HT-29 (cell line): ENCODE results near the gene KRTAP10-5. TPM values are rescaled to one million over a fixed set of nuclear protein-coding genes. Genes with fewer than 3 reads are reported as not detected.
"Not testable (repeated sequence)": the region's sequence is repeated elsewhere in the genome, so short reads cannot be mapped to it uniquely, and the experiment has no call there.

Source experiments
- DNase-seq: peaks from one replicate; pipeline ENCODE4 v3.0.0-alpha.2; 2015; ENCODE audit warnings: low spot score
- total RNA-seq: library from RNA; depleted of rRNA; stranded (reverse); fragments of >200 nt; shearing (Covaris generic); gene quantifications from 2 replicates; pipeline ENCODE4 v1.2.3, GENCODE V29; 2014

The KRTAP10-5 gene
- total RNA-seq, 1 experiment from 2014 or later = not detected

GRCh38 chr21:44590897-44591800, 10.7 kb upstream of the KRTAP10-5 start:
- not testable (repeated sequence) for DNase-seq

GRCh38 chr21:44590311-44590721, 9.9 kb upstream of the KRTAP10-5 start:
- DNase-seq = no peak

- DNase-seq = no peak
These were observed 9.3 kb upstream of the KRTAP10-5 start for GRCh38 chr21:44589586-44590305.

GRCh38 chr21:44589094-44589493, 8.7 kb upstream of the KRTAP10-5 start:
- no peak for DNase-seq

GRCh38 chr21:44585892-44586291, 5.5 kb upstream of the KRTAP10-5 start:
- DNase-seq = no peak

- no peak for DNase-seq
These were observed 3.4 kb upstream of the KRTAP10-5 start for GRCh38 chr21:44583800-44584147.

DNA sequence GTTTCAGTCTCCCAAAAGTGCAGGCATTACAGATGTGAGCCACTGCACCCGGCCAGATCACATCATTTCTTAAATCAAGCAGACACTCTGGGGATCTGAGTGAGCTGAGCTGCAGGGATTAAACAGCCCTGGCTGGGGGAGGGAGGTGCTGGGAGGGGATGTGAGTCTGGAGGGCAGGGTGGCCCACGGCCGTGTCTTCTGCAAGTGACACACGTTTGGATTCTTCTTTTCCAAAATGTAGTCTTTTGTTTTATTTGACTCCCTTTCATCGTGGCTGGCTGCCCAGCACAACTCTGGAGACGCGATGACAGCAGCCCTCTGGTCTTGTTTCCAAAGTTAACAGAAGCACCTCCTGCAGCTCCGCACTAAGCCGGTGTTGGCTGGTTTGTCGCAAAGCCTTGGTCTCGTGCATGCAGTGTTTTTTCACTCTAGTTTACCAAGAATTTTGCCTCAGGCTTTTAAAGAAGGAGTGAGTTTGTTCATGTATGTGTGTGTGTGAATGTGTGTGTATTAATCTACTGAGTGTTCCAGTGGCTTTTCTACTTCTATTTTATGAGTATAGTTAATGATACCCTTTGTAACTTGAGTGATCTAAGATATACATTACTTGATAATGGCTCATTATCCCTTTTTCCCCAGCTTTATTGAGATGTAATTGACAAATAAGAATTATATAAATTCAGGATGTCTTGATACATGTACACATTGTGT, 2.8 kb upstream of the KRTAP10-5 start:
- DNase-seq = no peak

DNA sequence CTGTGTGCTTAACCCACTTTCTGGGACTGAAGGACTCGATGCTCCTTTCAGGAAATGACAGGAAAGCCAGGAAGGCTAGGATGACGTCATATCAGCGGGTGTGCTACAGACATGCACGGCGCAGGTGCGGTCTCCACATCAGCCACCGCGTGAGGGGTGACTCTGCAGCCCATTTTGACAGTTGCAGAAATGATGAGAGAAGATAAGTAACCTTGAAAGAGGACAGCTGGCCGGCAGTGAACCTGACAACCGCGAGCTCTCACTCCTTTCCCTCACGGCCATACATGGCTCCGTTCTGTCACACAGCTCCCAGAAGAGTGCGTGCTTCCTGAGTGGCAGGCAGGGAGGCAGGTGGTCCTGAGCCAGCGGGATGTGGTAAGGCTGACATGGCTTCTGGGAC, 1.7 kb upstream of the KRTAP10-5 start:
- DNase-seq = no peak

- DNase-seq = no peak
These were observed 754 bp upstream of the KRTAP10-5 start for GRCh38 chr21:44581158-44581557.

GRCh38 chr21:44579833-44580144, 615 bp downstream of the KRTAP10-5 start:
- DNase-seq = no peak

GRCh38 chr21:44579056-44579832, 1.2 kb downstream of the KRTAP10-5 start:
- DNase-seq = no peak

- DNase-seq = no peak
These were observed 1.9 kb downstream of the KRTAP10-5 start for GRCh38 chr21:44578371-44579055.

GRCh38 chr21:44576025-44576420, 4.4 kb downstream of the KRTAP10-5 start:
- no peak for DNase-seq

DNA sequence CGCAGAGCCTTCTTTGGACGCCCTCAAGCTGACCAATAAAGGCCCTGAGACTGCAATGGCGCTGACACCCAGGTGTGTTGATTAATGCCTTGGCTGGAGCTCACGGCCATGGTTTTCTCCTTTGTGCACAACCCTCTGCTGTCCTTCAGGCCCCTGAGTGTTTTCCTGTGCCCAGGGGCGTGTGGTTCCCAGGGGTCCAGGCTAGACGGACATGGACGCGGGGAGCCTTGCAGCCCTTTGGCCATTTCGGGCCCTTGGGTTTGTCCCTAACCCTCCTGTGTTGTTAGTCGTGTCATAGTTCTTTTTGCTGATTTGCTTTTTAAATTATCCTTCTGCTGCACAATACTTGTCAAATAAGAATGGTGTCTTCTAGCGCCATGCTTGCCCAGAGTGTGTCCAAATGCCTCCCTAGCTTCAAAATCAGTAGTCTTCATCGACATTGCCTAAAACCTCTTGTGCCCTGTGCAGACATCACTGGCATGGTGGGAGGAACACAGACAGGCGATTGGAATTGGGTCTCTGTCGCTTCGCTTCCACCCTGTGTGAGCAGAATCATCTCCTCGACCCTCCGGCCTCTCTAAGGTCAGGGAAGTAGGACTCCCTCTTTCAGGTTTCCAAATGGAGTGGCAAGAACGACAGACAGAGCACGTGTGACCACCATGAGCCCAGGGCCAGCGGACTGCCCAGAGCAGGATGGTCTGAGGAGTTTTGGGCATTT, 4.9 kb downstream of the KRTAP10-5 start:
- no peak for DNase-seq

- DNase-seq = peak; percentile 2
These were observed 5.7 kb downstream of the KRTAP10-5 start for GRCh38 chr21:44574457-44575306.

- not testable (repeated sequence) for DNase-seq
These were observed 6.6 kb downstream of the KRTAP10-5 start, which contains the start of gene KRTAP10-4 for GRCh38 chr21:44573630-44574456. Gene KRTAP10-4, plus strand, starts transcription at chr21:44573729. Its CDS starts 30 bp downstream, at chr21:44573759.

DNA sequence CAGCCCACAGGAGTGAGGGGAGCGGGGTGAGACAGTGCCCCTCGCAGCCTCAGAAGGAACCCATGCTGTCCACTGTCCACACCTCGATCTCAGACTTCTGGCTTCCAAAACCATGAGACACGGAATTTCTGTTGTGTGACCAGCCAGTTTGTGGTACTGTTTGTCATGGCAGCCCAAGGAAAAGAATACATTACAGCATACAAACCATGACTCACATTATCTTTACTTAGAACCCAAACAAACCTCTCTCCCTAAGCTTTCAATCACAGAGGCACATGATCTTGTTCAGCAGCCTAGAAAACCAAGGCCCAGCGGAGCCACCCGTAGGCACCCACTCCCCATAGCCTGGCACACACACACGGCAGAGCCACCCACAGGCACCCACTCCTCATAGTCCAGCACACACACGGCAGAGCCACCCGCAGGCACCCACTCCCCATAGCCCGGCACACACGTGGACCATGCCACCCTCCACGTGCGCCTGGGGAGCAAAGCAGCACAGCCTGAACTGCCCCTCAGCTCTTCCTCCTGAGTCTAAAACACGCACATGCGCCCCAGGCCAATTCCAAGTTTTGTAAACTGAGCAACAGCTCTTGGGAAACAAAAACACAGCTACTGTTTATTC, 7.3 kb downstream of the KRTAP10-5 start:
- DNase-seq = no peak
